ENCODE results near the gene CTIF.

DNA sequence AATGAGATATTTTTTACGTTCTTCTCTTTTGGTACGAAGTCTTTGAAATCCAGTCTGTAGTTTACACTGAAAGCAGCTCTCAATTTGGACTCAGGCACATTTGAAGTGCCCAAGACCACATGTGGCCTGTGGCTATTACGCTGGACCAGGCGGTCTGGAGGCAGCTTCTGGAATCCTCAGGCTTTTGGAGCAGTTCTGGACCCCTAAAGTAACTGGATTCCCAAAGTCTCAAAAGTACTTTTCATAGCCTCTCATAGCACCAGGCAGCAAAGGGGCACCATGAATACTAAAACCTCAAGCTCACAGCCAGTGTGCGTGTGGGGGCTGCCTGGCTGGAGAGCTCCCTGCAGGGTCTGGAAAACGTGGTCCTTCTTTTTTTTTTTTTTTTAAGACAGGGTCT is 293.0 kb downstream of the CTIF start:
- TF ChIP-seq, protein P1, sequence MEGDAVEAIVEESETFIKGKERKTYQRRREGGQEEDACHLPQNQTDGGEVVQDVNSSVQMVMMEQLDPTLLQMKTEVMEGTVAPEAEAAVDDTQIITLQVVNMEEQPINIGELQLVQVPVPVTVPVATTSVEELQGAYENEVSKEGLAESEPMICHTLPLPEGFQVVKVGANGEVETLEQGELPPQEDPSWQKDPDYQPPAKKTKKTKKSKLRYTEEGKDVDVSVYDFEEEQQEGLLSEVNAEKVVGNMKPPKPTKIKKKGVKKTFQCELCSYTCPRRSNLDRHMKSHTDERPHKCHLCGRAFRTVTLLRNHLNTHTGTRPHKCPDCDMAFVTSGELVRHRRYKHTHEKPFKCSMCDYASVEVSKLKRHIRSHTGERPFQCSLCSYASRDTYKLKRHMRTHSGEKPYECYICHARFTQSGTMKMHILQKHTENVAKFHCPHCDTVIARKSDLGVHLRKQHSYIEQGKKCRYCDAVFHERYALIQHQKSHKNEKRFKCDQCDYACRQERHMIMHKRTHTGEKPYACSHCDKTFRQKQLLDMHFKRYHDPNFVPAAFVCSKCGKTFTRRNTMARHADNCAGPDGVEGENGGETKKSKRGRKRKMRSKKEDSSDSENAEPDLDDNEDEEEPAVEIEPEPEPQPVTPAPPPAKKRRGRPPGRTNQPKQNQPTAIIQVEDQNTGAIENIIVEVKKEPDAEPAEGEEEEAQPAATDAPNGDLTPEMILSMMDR (IDR thresholded peaks at IDR 0.05; ENCODE audit: low read length), result no peak
- no peak for TF ChIP-seq EZH2phosphoT487 (IDR thresholded peaks at IDR 0.05; ENCODE audit: low read length)
- no peak for TF ChIP-seq EZH2 (optimal IDR thresholded peaks at IDR 0.05; ENCODE audit: low read depth, low read length)

Data from MM.1S (cell line).